ENCODE measurements around the gene ALDH1L2.

Gene ALDH1L2

DNA sequence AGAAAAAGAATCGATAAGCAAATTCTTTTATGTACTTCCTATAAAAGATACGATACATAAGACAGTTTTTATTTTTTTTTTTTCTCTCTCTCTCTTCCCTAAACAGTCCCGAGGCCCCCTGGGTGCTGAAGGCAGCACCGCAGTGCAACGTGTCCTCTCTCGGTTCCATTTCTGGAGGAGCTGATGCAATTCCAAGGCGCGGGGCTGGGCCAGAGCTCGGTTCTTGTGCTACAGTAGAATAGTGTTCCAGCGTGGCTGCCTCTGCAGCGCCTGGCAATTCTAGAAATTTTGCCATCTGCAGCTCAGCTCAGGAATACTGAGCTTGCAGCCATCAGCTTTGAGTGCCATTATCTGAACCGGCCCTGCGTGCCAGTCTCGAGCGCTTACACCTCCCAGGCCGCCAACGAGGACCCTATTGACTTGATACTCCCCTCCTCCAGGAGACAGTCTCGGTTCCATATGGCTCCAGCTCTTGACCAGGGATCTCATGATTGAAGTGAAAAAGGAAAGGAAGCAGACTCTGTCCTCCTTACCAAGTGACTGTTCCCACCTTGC is 630 bp downstream of the ALDH1L2 start:
- no peak for DNase-seq (ENCODE audit: low read depth)

DNA sequence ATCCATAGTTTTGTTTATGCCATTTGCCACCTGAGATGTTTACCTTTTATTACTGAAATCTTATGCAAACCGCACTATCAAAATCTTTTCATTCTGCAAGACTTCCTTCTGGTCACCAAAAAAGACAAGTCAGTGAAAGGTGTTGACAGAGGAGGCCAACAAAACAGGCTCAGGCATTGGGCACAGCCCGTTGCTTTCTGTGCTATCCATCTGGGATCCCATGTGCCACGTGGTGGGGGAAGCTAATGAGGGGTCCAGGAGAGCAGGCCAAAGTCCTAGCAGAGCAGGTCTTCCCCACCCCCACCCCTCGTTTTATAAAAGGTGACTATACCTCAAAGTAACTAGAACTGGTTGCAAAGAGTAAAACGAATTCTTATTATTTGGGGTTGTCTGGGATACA is 1.2 kb downstream of the ALDH1L2 start:
- no peak for DNase-seq (ENCODE audit: low read depth)

DNA sequence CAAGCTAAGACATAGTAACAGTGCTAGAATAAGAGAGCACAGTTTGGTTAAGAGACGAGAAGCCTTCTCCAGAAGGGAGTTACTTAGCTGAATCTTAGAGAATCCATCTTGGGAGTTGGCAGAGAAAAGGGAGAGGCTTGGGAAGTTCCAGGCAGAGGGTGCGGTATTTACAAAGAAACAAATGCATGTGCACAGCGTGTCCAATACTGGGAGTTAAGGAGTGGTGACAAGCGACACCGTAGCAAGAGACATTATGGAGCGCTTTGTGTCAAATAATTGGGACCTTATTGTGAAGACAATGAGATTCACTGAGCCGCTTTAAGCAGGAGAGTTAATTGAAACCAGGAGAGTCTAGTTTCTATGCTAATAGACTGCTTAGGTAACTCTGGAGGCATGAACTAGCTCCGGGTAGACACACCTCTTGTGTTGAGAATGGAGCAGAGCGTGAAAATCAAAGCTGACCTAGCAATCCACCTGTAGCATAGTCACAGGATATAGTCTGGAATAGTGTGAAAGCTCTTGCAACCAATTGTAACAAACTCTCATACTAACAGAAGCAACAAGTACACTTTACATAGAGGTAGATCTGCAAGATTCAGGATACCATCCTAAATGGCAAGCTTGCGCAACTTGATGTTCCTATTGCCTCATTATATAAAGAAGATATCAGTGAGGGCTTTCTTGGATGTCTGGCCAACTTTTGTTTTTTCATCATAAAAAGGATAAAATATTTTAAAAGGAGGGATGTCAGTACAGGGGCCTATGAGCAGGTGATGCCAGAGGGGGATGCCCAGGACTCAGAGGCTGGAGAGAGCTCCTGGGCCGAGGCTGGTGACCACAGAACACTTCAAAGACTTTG is 5.3 kb downstream of the ALDH1L2 start:
- DNase-seq (ENCODE audit: low read depth) = no peak

DNA sequence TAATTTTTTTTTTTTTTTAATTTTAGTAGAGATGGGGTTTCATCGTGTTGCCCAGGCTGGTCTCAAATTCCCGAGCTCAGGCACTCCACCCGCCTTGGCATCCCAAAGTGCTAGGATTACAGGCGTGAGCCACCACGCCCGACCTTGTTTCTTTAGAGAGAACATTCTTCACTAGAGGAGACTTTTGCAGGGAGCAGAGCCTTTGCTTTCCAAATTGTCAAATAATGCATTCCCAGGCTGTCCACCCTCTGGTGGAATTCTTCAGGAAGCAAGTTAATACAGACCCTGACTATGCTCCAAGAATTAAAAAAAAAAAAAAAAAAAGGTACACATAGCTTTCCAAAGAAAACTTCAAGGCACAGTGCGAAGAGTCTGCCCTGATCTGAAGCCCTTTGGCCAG is 6.8 kb downstream of the ALDH1L2 start:
- DNase-seq (ENCODE audit: low read depth) = no peak

DNA sequence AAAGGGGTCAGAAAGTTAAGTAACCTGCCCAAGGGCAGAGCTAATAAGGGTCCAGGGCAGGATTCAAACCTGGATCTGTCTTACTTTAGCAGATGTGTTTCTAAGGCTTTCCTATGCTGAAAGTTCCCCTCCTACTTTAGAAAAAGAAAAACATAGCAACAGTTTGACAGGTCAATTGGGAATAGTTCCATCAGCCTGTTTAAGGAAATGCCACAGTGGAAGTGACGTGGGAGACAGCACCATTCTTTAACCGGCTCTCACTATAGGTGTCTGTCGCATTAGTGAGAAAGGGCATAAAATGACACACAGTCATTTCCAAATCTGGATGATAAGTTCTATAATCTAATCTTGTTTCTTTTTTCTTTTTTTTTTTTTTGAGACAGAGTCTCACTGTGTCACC is 7.3 kb downstream of the ALDH1L2 start:
- no peak for DNase-seq (ENCODE audit: low read depth)

DNA sequence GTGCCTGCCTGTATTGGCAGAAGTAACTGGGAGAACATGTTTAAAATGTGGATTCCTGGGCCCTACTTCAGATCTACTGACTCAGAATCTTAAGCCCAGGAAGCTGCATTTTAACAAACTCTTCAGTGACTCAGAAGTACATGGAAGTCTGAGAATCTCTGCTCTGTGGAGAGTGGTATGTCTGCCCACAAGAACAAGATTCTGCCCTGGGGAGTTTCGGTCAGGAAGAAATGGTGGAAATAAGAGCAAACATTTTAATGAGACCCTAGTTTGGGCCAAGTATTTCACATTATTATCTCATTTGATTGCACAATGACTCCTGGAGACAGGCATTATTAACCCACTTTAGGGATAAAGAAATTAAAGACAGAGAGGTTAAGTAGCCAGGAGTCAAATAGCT is 8.2 kb downstream of the ALDH1L2 start:
- DNase-seq (ENCODE audit: low read depth) = no peak

DNA sequence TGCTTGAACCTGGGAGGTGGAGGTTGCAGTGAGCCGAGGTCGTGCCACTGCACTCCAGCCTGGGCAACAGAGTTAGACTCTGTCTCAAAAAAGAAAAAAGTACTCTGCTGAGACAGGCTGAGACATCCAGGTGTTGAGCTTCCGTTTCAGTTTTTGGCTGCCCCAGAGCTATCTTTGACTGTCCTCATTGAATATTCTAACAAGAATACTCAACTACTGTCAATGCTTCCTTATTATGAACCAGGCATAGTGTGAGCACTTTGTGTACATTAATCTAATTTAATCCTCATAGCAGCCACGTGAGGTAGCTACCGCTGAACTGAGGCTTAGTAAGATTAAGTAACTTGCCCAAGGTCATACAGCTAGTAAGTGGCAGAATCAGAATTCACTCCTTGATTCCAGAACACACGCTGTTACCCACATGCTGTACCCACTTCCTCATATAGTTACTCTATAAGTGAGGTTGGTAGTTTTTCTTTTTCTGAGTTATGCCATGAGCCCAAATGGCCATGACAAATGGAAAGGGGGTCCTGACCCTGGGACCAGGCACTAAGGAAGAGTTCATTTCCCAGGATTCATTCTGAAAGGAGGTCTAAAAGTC is 11.3 kb downstream of the ALDH1L2 start:
- no peak for DNase-seq (ENCODE audit: low read depth)

DNA sequence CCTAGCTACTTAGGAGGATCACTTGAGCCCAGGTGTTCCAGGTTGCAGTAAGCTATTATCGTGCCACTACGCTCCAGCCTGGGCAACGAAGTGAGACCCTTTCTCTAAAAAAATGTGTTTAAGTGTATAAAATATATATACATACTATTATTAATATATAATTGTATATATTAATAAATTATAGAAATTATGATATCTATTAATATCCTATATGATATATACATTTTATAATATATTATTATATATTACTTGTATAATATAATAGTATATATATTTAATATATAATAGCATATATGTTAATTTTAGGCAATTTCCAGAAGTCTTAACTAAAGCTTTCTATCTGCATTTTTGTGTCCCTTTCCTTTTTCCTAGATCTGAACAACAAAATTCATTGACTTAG is 12.3 kb downstream of the ALDH1L2 start:
- DNase-seq (ENCODE audit: low read depth) = no peak

DNA sequence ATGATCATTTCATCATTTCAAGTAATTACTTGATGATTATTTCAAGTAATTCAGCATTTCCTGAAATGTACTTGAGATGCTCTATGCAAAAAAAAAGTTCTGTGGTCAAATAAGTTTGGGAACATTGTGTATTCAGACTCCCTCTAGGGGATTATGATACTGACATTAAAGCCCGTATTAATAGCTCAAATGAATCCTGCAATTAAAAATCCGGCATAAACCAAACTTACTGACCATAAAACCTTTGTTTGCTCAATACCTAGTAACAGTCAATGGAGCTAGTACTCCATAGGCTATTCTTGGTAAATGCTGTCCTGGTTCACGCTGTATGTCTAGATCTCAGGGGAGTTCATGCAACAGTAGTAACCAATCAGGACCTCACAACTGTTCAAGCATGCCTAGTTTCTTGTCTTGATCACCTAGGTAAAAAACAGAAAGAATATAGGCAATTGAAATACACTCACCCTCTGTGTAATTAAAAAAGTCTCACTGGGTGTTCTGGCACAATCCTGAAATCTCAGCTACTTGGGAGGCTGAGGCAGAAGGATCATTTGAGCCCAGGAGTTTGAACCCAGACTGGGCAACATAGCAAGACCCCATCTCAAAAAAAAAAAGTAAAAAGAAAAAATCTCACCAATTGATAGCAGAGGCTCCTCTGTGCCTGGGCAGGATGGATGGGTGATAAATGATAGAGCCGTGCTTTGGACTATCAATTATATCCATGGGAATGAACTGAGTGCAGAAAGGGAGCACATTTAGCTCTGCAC is 14.1 kb downstream of the ALDH1L2 start:
- no peak for DNase-seq (ENCODE audit: low read depth)

DNA sequence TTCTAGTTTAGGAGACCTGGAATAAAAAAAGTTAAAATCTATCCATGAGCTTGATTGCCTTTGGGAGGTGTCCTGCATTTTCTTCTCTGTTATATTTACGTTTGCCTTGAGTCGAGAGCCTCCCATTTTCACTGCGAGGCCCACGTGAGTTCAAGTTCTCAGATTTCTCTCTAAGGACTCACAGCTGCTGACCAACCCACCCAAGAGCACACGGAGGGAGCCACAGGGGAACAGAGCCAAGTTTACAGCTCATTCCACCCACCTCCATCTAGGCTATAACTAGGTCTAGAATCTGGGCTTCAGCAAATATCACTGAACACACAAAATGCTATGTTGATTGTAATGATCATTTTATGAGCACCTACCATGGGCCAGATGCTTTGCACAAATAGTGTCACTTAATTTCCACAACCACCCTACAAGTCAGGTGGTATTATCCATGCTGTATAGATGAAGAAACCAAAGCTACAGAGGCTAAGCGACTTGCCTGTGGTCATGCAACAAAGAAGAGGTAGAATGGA is 16.7 kb downstream of the ALDH1L2 start:
- DNase-seq (ENCODE audit: low read depth) = no peak

DNA sequence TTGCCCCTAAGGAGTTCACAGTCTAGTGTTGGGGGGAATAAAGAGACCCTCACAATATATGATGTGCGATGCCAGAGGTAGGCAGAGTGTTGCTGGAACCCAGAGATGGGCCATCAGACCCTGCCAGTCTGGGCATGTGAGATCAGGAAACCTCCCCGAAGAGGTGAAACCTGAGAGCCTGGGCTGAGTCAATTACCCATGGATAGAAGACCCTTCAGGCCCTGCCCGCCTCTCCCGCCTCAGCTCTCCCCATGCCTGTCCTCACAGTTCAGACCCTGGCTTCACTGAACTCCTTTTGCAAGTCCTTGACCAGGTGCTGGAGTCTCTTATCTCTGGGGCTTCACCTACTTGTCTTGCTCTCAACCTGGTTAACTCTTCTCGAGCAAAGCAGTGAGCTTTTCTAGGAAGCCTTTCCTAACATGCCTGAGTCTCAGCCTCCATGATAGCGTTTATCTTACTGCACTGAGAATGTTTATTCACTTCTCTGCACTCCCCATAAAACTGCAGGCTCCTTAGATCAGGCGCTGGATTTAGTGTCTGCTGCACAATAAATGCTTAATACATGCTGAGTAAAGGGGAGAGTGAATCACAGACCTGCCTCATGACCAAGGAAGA is 19.6 kb downstream of the ALDH1L2 start:
- DNase-seq (ENCODE audit: low read depth) = no peak

DNA sequence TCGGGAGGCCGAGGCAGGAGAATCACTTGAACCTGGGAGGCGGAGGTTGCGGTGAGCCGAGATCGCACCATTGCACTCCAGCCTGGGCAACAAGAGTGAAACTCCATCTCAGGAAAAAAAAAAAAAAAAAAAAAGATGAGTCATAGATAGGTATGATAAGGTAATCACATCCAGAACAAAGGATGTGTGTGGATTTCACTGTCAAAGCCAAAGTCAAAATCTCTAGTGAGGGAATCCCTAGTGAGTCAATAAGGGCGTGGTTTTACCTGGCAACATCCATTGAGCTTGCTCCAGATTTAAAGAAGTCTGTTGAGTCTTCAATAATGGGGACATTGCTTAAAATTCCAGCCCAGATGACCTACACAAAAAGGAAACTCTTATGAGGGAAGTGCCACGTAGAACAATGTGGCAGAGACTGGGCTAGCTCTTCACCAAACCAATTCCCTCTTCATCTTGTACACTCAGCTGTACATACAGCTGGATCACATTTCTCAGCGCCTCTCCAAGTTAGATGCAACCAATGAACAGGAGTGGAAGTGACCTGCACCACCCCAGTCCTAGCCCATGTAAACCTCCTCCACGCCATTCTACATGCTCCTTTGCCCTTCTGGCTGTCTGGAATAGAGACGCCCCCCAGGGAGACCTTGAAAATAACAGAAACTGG is 23.4 kb downstream of the ALDH1L2 start:
- DNase-seq (ENCODE audit: low read depth) = no peak

DNA sequence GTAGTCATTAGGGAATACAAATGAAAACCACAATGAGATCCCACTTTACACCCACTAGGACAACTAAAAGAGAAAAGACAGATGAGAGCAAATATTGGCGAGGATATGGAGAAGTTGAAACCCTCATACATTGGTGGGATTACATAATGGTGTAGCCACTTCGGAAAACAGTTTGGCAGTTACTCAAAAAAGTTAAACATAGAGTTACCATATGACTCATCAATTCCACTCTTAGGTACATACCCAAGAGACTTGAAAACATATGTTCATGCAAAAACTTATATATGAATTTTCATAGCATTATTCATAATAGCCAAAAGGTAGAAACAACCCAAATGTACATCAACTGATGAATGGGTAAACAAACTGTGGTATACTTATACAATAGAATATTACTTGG is 27.1 kb downstream of the ALDH1L2 start:
- DNase-seq (ENCODE audit: low read depth) = no peak

DNA sequence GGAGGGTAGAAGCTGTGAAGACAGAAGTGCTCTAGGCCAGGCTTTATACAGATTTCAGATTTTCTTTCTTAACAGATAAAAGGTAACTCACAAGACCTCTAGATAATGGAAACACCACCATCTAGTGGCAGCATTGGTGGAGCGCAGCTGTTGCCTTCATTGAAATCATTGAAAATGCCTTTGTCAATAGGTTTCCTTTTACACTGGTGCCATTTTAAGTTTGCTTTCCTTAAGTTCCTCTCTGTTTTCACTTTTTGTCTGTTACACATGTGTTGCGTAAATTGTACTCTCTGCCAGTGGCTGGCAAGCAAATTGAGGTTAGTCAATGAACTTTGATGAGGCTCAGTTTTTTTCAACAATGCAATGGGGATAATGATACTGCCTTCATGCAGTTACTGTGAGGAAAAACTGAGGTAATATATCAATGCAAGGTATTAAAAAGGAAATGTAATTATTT is 31.1 kb downstream of the ALDH1L2 start:
- peak; percentile 47 for DNase-seq (ENCODE audit: low read depth)

DNA sequence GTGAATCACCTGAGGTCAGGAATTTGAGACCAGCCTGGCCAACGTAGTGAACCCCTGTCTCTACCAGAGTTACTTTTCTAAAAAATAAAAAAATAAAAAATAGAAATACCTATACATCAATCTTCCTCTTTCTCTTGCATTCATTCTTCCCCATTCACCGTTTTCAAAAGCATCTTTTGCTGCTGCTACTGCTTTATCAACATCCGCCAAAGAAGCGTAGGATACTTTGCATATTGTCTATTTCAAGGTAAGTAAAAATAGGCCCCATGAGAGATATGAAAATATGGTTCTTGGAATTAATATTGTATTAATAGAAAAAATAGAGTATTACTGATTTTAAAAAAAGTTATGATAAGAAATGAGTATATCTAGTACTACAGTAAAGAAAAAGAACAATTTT is 32.3 kb downstream of the ALDH1L2 start:
- no peak for DNase-seq (ENCODE audit: low read depth)

DNA sequence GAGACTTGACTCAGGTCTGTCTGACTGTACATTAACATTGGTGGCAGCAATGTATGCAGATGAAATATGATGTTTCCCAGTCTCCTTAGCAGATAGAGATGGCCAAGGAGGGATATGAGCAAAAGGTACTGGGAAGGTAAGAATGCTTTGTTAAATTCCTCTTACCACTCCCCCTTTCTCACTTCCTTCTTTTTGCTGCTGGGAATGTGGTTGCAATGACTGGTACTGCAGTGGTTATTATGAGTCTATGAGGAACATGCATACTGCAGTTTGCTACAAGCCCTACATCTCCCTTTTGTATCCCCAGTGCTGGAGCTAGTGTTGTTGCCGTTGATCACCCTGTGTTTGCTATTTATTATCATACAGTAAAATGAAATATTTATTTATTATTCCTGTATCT is 35.9 kb downstream of the ALDH1L2 start:
- no peak for DNase-seq (ENCODE audit: low read depth)

DNA sequence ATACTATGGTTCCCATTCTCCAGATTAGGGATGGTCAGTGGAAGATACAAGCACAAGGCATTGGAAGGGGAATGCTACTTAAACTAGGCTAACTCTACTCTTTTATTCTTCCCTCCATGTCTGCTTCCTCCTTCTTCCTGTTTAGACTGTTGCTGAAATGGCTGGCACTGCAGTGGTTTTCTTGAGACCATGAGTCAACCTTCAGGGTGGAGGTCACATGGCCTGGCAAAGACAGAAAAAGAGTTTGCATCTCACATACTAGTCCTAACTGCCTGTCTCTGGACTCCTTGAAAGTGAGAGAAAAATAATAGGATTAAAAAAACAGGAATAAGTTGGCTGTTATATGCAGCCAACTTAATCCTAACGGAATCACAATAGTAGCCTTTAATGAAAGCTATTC is 37.0 kb downstream of the ALDH1L2 start:
- DNase-seq (ENCODE audit: low read depth) = no peak

DNA sequence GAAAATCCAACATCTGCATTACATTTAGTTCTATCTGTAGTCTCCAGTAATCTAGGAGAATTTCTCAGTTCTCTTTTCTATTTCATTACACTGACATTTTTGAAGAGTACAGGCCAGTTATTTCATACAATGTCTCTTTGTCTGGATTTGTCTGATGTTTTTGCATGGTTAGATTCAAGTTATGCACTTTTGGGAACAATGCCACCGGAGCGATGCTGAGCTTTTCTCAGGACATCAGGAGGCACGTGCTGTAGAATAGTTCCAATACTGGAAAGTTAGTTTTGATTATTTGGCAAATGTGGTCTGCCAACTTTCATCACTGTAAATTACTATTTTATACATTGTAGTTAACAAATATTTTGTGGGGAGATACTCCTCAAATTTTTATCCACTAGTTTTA is 43.1 kb downstream of the ALDH1L2 start:
- no peak for DNase-seq (ENCODE audit: low read depth)

DNA sequence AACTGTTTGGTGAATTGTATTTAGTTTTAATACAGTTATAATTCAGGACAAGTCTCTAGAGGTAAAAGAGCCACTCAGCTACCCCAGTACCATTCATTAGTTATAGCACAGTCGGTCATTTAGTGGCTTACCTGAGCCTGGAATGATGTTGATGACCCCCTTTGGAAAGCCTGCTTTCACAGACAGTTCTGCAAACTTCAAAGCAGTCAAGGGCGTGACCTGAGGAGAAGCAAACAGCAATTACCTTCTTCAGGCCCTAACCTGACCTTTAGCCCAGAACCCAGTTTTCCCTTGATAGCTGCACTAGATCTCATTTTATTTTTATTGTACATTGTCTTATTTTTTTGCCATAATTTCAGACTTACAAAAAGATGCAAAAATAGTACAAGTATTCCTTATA is 43.8 kb downstream of the ALDH1L2 start:
- DNase-seq (ENCODE audit: low read depth) = no peak

DNA sequence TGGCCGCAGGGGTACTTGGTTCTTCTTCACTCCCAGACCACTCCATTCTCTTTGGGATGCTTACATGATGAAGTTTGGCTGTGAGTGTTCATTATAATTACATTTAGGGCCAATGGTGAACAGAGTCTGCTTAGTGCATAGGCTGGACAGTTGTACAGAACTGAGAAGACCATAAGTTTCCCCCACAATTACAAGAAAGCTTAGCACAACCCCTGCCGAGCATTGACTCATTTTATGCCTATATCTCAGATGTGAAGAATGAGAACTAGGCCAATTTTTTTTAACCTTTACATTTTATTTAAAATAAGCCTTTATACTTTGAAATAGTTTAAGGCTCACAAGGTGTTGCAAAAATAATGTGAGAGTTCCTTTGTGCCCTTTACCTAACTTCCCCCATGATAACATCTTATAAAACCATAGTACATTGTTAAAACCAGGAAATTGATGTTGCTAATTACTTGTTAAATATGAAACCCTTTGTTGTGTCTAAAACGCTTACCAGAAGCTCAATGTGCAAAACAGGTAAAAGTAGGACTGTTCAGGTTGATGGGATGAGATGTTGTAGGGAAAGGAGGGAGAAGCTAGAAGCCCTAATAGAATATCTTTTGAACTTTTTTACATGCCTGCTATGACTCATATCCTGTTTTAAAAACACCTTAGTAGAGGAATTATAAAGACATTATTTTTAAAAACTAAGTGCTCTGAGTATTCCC is 47.2 kb downstream of the ALDH1L2 start:
- DNase-seq (ENCODE audit: low read depth) = no peak

DNA sequence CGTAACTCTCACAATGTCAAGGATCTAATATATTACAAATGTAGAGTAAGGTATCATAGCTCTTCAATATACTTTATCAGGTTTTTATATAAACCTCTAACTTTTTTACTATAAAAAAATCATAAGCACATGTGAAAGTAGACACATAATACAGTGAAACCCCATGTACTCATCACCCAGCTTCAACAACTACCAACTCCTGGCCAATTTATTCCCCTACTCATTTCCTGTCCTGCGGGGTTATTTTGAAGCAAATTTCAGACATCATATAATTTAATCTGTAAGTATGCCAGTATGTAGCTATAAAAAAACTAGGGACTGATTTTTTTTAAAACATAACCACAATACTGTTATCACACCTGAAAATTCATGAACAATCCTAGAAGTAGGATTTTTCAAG is 50.4 kb downstream of the ALDH1L2 start:
- DNase-seq (ENCODE audit: low read depth) = no peak
